ENCODE measurements around the gene TUBGCP6. TPM values are rescaled to one million over a fixed set of nuclear protein-coding genes. Genes with fewer than 3 reads are reported as not detected.

Gene TUBGCP6
- total RNA-seq, 1 donor from 2014 or later = 58.1 TPM

DNA sequence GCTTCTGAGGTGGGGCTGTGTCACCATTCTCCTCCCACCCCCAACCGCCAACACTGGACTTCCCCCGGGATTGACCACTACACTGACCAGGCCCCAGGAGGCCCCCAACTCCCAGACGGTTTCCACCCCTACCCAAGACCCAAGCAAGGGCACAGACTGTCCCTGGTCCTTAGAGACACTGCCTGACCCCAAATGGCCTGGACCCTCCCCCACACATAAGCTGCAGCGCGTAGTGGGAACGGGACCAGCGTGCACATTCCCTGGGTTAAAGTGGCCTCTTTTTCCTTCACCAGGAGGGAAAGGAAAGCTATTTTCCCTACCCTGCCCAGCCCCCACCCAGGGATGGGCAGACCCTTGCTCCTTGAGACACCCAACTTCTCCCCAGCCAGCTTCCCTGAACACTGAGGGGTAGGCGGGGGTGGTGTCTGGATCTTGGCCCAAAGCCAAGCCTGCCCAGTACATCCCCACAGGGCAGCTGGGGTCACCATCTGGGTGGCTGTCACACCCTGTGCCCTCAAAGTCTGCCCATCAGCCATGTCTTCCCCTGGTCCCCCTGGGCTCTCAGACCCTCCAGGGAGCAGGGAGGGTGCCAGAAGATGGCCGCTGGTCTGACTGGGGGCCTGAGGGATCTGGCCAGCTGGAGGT is 18.3 kb upstream of the TUBGCP6 start:
- intact Hi-C loops (cut with DNase I) = no loop called here
- TF ChIP-seq, protein P1, sequence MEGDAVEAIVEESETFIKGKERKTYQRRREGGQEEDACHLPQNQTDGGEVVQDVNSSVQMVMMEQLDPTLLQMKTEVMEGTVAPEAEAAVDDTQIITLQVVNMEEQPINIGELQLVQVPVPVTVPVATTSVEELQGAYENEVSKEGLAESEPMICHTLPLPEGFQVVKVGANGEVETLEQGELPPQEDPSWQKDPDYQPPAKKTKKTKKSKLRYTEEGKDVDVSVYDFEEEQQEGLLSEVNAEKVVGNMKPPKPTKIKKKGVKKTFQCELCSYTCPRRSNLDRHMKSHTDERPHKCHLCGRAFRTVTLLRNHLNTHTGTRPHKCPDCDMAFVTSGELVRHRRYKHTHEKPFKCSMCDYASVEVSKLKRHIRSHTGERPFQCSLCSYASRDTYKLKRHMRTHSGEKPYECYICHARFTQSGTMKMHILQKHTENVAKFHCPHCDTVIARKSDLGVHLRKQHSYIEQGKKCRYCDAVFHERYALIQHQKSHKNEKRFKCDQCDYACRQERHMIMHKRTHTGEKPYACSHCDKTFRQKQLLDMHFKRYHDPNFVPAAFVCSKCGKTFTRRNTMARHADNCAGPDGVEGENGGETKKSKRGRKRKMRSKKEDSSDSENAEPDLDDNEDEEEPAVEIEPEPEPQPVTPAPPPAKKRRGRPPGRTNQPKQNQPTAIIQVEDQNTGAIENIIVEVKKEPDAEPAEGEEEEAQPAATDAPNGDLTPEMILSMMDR (IDR thresholded peaks at IDR 0.05) = no peak
- H3K36me3 ChIP-seq = no peaks in the 10 kb centered on the region
- H3K4me3 ChIP-seq = no peak overlapping the region
- DNase-seq (ENCODE audit: low spot score in 2 of 2) = no peak
- H3K27me3 ChIP-seq = no peaks in the 10 kb centered on the region
- H3K4me1 ChIP-seq = peaks cover 6 to 16% of the 10 kb centered on the region in 2 donors
- H3K27ac ChIP-seq = no peak overlapping the region
- H3K9me3 ChIP-seq = no peaks in the 10 kb centered on the region

DNA sequence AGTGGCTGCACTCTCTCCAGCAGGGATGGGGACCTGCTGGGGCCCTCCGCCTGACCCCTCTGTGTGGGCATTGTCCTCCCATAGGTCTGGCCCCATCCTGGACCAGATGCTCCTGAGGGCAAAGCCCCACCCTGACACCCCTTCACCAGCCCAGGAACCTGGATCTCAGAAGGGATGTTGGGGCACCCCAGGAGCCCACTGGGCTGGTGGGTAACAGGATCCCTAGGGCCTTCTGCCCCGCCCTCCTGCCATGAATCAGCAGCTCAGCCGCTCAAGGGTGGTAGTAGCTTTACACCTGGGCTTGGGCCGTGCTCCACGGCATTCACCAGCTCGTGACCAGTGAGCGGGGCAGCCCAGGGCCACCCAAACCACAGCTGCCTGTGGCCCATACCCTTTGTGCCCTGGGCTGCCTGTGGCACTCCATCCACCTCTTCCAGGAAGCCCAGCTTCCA is 17.7 kb upstream of the TUBGCP6 start:
- no peak overlapping the region for H3K27ac ChIP-seq
- DNase-seq (ENCODE audit: low spot score in 2 of 2) = no peak
- no peaks in the 10 kb centered on the region for H3K27me3 ChIP-seq
- no peak overlapping the region for H3K4me3 ChIP-seq
- H3K9me3 ChIP-seq = no peaks in the 10 kb centered on the region
- intact Hi-C loops (cut with DNase I) = no loop called here
- TF ChIP-seq, protein P1 (IDR thresholded peaks at IDR 0.05) = no peak
- H3K4me1 ChIP-seq = peaks cover 6 to 12% of the 10 kb centered on the region in 2 donors
- no peaks in the 10 kb centered on the region for H3K36me3 ChIP-seq

DNA sequence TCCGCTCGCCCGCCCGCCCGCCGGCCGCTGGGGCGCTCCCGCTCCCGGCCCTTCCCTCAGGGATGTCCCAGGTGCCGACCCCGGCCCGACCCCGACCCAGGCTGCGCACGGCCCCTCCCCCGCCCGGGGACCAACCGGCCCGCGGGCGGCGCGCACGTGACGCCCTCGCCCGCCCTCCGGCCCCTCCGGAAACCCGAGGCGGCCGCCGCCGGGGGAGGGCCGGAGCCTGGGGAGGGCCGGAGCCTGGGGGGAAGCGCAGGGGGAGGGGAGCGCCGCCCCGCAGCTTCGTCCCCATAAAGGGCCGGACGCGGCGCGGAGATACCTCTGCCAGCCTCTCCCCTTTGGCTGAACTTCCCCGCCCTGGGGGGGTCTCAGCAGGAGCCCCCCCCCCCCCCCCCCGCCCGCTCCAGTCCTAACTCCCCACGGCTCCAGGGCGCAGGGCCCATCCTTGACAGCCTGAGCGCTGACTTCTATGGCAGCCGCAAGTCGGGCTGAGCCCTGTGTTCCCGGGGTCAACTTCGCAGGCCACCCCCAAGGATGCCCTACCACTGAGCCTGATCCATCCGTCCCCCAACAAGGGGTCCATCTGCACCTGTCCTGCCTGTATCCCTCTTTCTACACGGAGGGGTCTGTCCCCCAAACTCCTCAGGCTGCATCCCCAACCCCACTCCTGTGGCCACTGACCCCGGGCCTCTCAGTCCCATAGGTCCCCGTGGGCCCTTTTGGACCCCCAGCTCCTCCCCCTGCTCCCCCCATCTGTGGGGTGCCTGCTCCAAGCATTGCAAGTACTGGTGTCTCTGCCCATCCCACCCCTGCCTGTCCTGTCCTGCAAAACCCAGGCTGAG is 17.0 kb upstream of the TUBGCP6 start, which contains the start of gene MAPK12:
MAPK12 (minus strand) TSS at position 69 of the 845 bp plus-strand sequence. CDS start 174 bp downstream, outside the sequence.
- Histone ChIP-seq H3K27ac (peak within 1 kb of the TSS in 1 of 2 donors; percentile 9), H3K4me1 (peaks cover 0 to 8% of the 10 kb centered on the region in 2 donors), H3K9me3 (no peaks in the 10 kb centered on the region), H3K27me3 (no peaks in the 10 kb centered on the region), H3K4me3 (peak within 1 kb of the TSS; percentile 53 to 67), H3K36me3 (no peaks in the 10 kb centered on the region)
- TF ChIP-seq, protein P1 (IDR thresholded peaks at IDR 0.05) = no peak
- no peak for DNase-seq (ENCODE audit: low spot score in 2 of 2)
- intact Hi-C loops (cut with DNase I) = no loop called here

DNA sequence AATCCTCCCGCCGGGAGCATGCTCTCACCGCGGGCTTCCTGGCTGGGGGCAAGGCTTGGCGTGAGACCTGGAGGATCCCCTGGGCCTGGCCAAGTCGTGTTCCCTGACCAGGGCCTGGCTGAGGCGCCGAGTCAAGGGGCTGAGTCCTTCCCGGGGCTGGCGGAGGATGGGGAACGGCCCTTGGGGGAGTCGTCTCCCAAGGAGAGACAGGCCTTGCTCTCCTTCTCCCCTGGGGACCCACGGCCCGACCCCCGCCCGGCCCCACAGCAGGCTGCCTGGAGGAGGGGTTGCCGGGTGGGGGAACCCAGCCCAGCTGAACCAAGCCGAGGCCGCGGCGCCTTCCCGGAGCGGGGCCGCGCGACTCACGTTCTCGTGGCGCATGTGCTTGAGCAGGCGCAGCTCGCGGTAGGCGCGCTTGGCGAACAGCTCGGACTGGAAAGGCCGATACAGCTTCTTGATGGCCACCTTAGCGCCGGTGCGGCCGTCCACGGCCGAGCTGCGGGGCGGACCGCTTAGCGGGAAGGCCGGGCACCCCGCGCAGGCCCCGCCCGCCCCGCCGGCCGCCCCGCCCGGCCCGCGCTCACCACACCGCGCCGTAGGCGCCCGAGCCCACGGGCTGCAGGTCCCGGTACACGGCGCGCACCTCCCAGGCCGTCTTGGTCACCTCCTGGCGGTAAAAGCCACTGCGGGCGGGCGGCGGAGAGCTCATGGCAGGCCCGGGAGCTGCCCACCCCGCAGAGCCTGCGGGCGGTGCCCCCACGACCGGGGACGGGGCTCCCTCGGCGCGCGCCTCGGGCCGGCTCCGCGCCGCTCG is 16.2 kb upstream of the TUBGCP6 start:
- Histone ChIP-seq H3K9me3 (no peaks in the 10 kb centered on the region), H3K4me1 (peaks cover 0 to 8% of the 10 kb centered on the region in 2 donors), H3K36me3 (no peaks in the 10 kb centered on the region), H3K27me3 (no peaks in the 10 kb centered on the region), H3K4me3 (peak overlapping the region; percentile 53 to 67), H3K27ac (peak overlapping the region in 1 of 2 donors; percentile 9)
- TF ChIP-seq, protein P1 (IDR thresholded peaks at IDR 0.05) = no peak
- intact Hi-C loops (cut with DNase I) = no loop called here
- DNase-seq (ENCODE audit: low spot score in 2 of 2) = no peak

DNA sequence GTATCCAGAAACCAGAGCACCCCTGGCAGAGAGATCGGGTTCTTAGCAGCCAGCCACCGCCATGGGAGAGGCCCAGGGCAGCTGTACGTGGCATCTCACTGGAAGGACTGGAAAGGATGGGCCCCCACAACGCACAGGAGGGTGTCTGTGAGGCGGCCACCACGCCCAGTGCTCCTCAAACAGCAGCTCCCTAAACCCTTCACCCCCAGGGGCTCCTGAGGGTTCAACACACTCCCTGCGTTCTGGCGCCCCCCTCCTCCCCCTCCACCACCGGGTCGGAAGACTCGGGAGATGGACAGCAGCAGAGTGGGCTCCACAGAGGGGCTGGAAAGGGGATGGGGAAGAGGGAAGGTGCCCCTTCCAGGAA is 15.6 kb upstream of the TUBGCP6 start:
- H3K27me3 ChIP-seq = no peaks in the 10 kb centered on the region
- TF ChIP-seq, protein P1 (IDR thresholded peaks at IDR 0.05) = no peak
- peak overlapping the region; percentile 53 to 67 for H3K4me3 ChIP-seq
- no peak for DNase-seq (ENCODE audit: low spot score in 2 of 2)
- peak overlapping the region in 1 of 2 donors; percentile 9 for H3K27ac ChIP-seq
- intact Hi-C loops (cut with DNase I) = no loop called here
- no peaks in the 10 kb centered on the region for H3K36me3 ChIP-seq
- no peaks in the 10 kb centered on the region for H3K9me3 ChIP-seq
- peaks cover 0 to 8% of the 10 kb centered on the region in 2 donors for H3K4me1 ChIP-seq

All from ascending aorta (tissue), 2 donors.